ENCODE measurements around the gene SLC22A4.

- TF ChIP-seq, protein P1, sequence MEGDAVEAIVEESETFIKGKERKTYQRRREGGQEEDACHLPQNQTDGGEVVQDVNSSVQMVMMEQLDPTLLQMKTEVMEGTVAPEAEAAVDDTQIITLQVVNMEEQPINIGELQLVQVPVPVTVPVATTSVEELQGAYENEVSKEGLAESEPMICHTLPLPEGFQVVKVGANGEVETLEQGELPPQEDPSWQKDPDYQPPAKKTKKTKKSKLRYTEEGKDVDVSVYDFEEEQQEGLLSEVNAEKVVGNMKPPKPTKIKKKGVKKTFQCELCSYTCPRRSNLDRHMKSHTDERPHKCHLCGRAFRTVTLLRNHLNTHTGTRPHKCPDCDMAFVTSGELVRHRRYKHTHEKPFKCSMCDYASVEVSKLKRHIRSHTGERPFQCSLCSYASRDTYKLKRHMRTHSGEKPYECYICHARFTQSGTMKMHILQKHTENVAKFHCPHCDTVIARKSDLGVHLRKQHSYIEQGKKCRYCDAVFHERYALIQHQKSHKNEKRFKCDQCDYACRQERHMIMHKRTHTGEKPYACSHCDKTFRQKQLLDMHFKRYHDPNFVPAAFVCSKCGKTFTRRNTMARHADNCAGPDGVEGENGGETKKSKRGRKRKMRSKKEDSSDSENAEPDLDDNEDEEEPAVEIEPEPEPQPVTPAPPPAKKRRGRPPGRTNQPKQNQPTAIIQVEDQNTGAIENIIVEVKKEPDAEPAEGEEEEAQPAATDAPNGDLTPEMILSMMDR (IDR thresholded peaks at IDR 0.05): no peak
- no peak for TF ChIP-seq POLR2A (IDR thresholded peaks at IDR 0.05)
These were observed 9.4 kb downstream of the SLC22A4 start for GRCh38 chr5:132303589-132303988.

Measured in ovary (tissue), 3 donors.